Tibial nerve (tissue), 4 donors: Measurements from ENCODE around the gene PGR. TPM values are rescaled to one million over a fixed set of nuclear protein-coding genes. Genes with fewer than 3 reads are reported as not detected.

Experiments
- DNase-seq, 2 donors: peaks; one replicate each; pipeline ENCODE4 v3.0.0-alpha.2; 2019; ENCODE audit warnings: low spot score in 2 of 2
- H3K27ac ChIP-seq, 4 donors: fragments of 200-600 bp; sonication (generic) in 3 of 4; one replicate each; pipeline ENCODE4 v1.5.1; 2017 to 2019; ENCODE audit warnings: mild to moderate bottlenecking in 1 of 4
- H3K27me3 ChIP-seq, 2 donors: fragments of 200-600 bp; sonication (generic) in 1 of 2; one replicate each; pipeline versions ENCODE4 v1.5.1 to v1.6.0; 2017 to 2019
- H3K36me3 ChIP-seq, 3 donors: fragments of 200-600 bp; sonication (generic); one replicate each; pipeline ENCODE4 v1.5.1; 2018 to 2019
- H3K4me1 ChIP-seq, 4 donors: fragments of 200-600 bp; sonication (generic) in 3 of 4; one replicate each; pipeline ENCODE4 v1.5.1; 2017 to 2019
- H3K4me3 ChIP-seq, 4 donors: fragments of 200-600 bp; sonication (generic) in 3 of 4; one replicate each; pipeline ENCODE4 v1.5.1; 2017 to 2019; ENCODE audit warnings: mild to moderate bottlenecking in 1 of 4, moderate library complexity in 1 of 4
- H3K9me3 ChIP-seq, 4 donors: fragments of 200-600 bp; sonication (generic) in 3 of 4; one replicate each; pipeline ENCODE4 v1.5.1; 2017 to 2019
- CTCF ChIP-seq, 5 experiments: fragments of 200-600 bp in 3 of 5; fragments of 450-650 bp in 2 of 5; sonication (generic) in 3 of 5; IDR thresholded peaks; one replicate each; pipeline ENCODE4 v1.5.1; 2016 to 2019; ENCODE audit warnings: antibody characterized with exemption in 5 of 5, mild to moderate bottlenecking in 3 of 5, moderate library complexity in 2 of 5
- EP300 ChIP-seq, 2 donors: sonication (generic); formaldehyde crosslinking; IDR thresholded peaks; one replicate each; pipeline ENCODE4 v1.6.1; 2017; ENCODE audit warnings: antibody characterized with exemption in 2 of 2, mild to moderate bottlenecking in 1 of 2
- POLR2A ChIP-seq, 2 donors: fragments of 450-650 bp; IDR thresholded peaks; one replicate each; pipeline ENCODE4 v1.6.1; 2017; ENCODE audit warnings: antibody characterized with exemption in 2 of 2, mild to moderate bottlenecking in 2 of 2, moderate library complexity in 2 of 2
- WGBS, 2 donors: methylation state at CpG; one replicate each; pipeline ENCODE4 v1.1.5; 2018; 5-methylcytosine and 5-hydroxymethylcytosine counted together
- total RNA-seq, 4 donors: library from RNA; depleted of rRNA; stranded (reverse); fragments of >200 nt; gene quantifications; one replicate each; pipeline ENCODE4 v1.1.0, GENCODE V29; 2016

The PGR gene
- total RNA-seq, result 1 to 10 TPM; 2.0 to 4.8 (median 2.1) TPM

DNA sequence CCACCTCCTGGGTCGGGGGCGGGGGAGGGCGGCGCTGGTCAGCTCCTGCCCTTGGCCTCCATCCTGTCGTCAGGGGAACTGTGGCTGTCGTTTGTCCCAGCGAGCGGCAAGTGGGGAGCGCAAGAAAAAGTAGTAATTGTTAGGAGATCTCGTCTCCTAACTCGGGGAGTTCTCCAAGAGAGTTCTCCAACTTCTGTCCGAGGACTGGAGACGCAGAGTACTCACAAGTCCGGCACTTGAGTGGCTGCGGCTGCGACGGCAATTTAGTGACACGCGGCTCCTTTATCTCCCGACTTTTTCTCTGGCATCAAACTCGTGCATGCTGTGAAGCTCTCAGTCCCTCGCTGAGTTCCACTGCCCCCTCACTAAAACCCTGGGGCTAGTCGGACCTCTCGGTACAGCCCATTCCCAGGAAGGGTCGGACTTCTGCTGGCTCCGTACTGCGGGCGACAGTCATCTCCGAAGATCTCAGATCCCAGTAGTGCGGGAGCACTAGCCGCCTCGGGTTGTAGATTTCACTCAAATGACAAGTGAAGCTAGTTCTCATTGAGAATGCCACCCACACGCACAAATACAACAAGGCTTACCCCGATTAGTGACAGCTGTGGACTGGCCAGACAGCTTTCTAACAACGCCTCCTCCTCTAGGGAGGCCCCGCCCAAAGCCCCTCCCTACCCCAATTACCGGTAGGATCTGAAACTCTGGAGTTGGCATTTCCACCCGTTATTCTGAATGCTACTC, at the start of gene PGR:
Gene PGR (minus strand): TSS at position 611 of the 741 bp plus-strand sequence. CDS start 743 bp downstream, outside the sequence.
- peak within 1 kb of the TSS in 1 of 4 donors; percentile 71 for H3K27ac ChIP-seq
- peak; percentile 27 to 37 for DNase-seq

DNA sequence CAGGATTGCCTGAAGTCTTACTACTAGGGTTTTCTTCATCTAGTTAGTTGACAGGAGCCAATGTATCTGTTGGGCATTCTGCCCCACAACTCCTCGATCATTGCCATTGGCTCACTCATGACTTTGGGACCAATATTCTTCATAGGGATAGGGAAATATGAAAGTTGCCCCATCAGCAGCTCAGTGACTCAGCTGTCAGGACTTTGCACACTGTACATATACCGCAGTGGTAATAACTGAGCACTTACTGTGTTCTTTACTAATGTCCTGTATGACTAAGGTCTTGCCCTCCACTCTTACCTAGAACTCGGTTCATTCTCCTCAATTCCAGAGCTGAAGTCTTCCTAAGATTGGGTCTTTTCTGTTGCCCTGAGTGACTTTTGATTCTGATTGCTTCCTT, 46.8 kb upstream of the PGR start:
- Histone ChIP-seq H3K27ac (no peak overlapping the region), H3K27me3 (no peaks in the 10 kb centered on the region), H3K4me1 (no peaks in the 10 kb centered on the region), H3K36me3 (no peaks in the 10 kb centered on the region), H3K4me3 (no peak overlapping the region), H3K9me3 (no peaks in the 10 kb centered on the region)
- 88 to 94% methylated on average over 3 of the region's 3 CpGs for WGBS, 2 donors
- TF ChIP-seq POLR2A (IDR thresholded peaks at IDR 0.05) (no peak), EP300 (IDR thresholded peaks at IDR 0.05) (no peak), CTCF (IDR thresholded peaks at IDR 0.05) (no peak)
- no peak for DNase-seq

More for the DNA sequence above, at the start of gene PGR:
- TF ChIP-seq EP300 (IDR thresholded peaks at IDR 0.05) (no peak), CTCF (IDR thresholded peaks at IDR 0.05) (no peak), POLR2A (IDR thresholded peaks at IDR 0.05) (no peak)
- 1 to 2% methylated on average over 35 to 36 of the region's 38 CpGs for WGBS, 2 donors
- Histone ChIP-seq H3K4me3 (peak within 1 kb of the TSS; percentile 41 to 64 (median 54)), H3K36me3 (no peaks in the 10 kb centered on the region), H3K9me3 (no peaks in the 10 kb centered on the region), H3K4me1 (peaks cover 0 to 34% (median 2%) of the 10 kb centered on the region in 4 donors), H3K27me3 (peaks cover 0 to 54% of the 10 kb centered on the region in 2 donors)

DNA sequence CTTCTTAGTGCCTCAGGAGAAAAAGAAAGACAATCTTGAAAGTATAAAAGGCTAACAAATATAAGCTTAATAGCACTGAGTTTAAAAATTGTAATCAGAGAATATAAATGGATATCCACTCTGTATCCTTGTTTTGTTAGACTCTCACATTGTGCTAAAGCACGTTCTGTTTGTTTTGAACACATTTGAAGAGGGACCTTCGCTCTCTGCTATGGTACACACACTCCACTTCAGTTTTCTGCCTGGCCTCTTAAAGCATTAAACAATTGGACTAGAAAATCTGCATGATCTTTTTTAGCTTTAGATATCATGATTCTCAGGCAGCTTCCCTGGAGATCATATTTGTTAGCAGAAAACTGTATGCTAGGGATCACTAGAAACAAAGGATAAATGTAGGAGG, 40.3 kb upstream of the PGR start:
- 69% methylated on average over 2 of the region's 2 CpGs for WGBS, 2 donors
- TF ChIP-seq EP300 (IDR thresholded peaks at IDR 0.05) (no peak), POLR2A (IDR thresholded peaks at IDR 0.05) (no peak), CTCF (IDR thresholded peaks at IDR 0.05) (no peak)
- no peak overlapping the region for H3K4me3 ChIP-seq
- H3K27me3 ChIP-seq, result no peaks in the 10 kb centered on the region
- no peaks in the 10 kb centered on the region for H3K36me3 ChIP-seq
- H3K4me1 ChIP-seq, result no peaks in the 10 kb centered on the region
- H3K27ac ChIP-seq, result no peak overlapping the region
- DNase-seq, result no peak
- peaks cover 0 to 2% (median 0%) of the 10 kb centered on the region in 4 donors for H3K9me3 ChIP-seq

- H3K9me3 ChIP-seq, result peaks cover 0 to 2% (median 0%) of the 10 kb centered on the region in 4 donors
- no peaks in the 10 kb centered on the region for H3K36me3 ChIP-seq
- H3K4me3 ChIP-seq, result no peak overlapping the region
- WGBS, 2 donors, result 76 to 83% methylated on average over 1 of the region's 1 CpG
- no peak for TF ChIP-seq EP300 (IDR thresholded peaks at IDR 0.05)
- no peak for TF ChIP-seq CTCF (IDR thresholded peaks at IDR 0.05)
- no peak for TF ChIP-seq POLR2A (IDR thresholded peaks at IDR 0.05)
- no peaks in the 10 kb centered on the region for H3K27me3 ChIP-seq
- H3K27ac ChIP-seq, result no peak overlapping the region
- no peaks in the 10 kb centered on the region for H3K4me1 ChIP-seq
- DNase-seq, result no peak
Observed at GRCh38 chr11:101166038-101166437, 36.4 kb upstream of the PGR start.

- H3K27ac ChIP-seq, result no peak overlapping the region
- H3K4me1 ChIP-seq, result no peaks in the 10 kb centered on the region
- H3K4me3 ChIP-seq, result no peak overlapping the region
- TF ChIP-seq CTCF (IDR thresholded peaks at IDR 0.05) (no peak), POLR2A (IDR thresholded peaks at IDR 0.05) (no peak), EP300 (IDR thresholded peaks at IDR 0.05) (no peak)
- H3K36me3 ChIP-seq, result peaks cover 0 to 14% (median 0%) of the 10 kb centered on the region in 3 donors
- H3K9me3 ChIP-seq, result peaks cover 0 to 25% (median 0%) of the 10 kb centered on the region in 4 donors
- no peak for DNase-seq
- H3K27me3 ChIP-seq, result no peaks in the 10 kb centered on the region
- WGBS, 2 donors, result 76 to 85% methylated on average over 2 of the region's 2 CpGs
Observed at GRCh38 chr11:101158119-101158518, 28.5 kb upstream of the PGR start.
